ENCODE measurements around the gene XPNPEP3. TPM values are rescaled to one million over a fixed set of nuclear protein-coding genes. Genes with fewer than 3 reads are reported as not detected.
"Not testable (repeated sequence)": the region's sequence is repeated elsewhere in the genome, so short reads cannot be mapped to it uniquely, and the experiment has no call there.

XPNPEP3 gene
- total RNA-seq = 25.7 TPM

DNA sequence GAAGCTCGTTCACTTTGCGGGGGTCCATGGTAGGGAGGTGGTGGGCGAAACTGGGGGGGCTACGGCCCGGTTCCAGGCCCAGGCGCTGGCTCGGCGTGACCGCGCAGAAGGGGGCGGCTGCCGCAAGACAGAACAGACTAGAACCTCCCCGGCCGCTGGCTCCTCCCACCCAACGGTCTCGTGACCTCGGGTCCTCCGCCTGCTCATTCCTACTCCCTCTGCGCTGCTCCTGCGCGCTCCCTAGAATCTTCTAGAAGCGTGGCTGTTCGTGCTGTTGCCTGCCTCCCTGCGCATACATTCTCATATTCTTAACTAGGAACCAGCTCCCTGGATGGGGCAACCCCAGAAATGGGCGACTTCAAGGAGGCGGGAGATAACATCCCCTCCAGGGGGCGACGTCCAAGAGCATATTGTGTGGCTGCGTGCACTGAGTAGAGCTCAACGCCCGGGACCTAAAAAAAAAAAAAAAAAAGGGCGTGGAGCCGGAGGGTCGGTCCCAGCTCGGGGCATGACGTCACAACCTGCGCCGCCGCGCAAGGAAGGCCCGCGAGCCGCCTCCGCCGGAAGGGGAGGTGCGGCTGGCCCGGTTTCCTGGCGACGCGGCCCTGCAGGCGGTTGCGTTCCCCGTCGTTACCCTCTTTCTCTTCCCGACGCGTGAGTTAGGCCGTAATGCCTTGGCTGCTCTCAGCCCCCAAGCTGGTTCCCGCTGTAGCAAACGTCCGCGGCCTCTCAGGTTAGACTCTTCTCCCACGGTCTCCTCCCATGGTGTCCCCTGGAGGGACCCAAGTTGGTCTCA lies at the start of gene XPNPEP3, which contains the start of gene ST13:
XPNPEP3 (plus strand) TSS at position 636 of the 796 bp plus-strand sequence; CDS start at position 670, 34 bp downstream.
ST13 (minus strand) TSS at position 127 of the 796 bp plus-strand sequence; CDS start at position 28, 99 bp downstream.
- DNase-seq (ENCODE audit: low spot score) = peak; percentile 98

DNA sequence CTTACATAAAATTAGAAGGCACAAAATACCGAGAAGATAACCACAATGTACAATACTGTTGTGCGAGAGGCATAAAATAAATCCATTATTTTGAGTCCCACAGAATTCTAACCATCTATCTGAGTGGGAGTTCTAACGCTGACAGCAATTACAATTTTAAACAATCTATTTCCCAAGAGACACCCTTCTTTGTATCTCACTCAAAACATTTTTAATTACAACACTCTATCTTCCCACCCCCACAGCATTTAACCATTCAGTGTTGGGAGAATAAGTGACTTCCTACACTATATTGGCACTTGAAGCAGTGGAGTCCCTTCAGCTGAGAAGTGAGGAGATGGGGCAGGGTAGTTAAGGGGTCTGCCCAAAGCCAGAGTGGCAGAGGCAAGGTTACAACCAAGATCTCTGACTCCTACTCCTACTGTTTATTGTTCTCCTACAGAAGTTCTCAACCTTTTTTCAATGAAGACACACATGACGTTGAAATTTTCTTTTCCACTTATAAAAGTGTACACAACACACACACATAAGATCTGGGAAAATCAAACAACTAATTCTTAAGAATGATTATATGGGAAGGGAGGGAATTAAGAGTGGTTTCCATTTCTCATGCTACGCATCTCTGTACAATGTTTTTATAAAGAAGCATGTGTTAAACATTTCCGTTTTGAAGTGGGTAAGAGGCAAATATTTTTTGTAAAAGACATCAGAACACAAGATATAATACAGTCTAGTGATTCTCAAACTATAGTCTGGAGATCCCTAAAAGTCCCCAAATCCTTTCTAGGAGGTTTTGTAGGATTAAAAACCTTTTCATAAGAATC lies 48.7 kb upstream of the XPNPEP3 start:
- DNase-seq (ENCODE audit: low spot score) = no peak

DNA sequence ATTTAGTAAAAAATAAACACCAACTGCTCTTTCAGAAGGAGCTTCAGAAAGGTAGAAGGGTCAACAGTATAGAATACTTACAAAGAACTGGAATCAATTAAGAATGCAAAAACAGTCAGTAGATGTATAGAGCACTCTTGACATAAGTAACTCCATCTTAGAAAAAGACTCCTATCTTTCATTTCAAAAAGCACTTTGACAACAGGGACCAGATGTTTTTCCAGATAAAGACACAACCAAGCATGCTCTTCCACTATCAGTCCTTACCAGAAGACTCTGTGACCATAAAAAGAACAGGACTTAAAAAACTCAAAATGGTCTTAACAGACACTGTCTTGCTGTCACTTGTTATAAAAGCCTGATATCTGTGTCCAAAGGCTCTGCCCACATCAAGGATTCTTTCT lies 43.0 kb upstream of the XPNPEP3 start:
- no peak for DNase-seq (ENCODE audit: low spot score)

DNA sequence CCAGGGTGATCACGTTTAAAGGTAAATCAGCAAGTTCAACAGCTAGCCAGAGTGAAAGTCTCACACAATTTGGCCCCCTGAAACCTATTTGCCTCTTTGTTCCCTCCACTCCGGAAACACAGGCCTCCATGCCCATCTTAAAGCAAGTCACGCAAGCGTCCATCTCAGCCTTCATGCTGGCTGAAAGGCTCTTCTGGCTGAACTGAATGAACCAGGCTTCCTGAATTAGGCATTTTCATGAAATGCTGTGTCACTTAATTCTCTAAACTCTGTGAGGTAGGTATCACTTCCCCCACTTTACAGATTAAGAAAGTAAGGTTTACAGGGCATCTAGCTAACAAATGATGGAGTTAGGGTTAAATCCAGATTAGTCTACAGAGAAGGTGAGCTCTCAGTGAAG lies 39.2 kb upstream of the XPNPEP3 start:
- DNase-seq (ENCODE audit: low spot score) = no peak

DNA sequence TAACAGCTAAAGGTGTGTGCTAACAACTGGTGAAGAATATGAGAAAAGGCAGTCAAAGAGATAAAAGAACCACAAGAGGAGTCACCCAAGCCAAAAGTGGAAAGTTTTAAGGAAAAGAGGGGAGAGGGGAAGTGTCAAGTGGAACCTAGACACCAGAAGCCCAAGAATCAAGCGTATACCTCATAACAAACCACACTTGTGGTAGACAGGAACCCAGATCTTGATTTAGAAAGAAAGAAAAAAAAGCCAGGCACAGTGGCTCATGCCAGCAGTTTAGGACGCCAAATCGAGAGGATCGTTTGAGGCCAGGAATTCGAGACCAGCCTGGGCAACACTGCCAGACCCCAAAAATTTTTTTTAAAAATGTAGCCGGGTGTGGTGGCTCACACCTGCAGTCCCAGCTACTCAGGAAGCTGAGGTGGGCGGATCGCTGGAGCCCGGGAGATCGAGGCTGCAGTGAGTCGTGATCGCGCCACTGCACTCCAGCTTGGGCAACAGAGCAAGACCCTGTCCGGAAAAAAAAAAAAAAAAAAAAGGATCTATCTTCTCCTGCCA lies 38.7 kb upstream of the XPNPEP3 start:
- no peak for DNase-seq (ENCODE audit: low spot score)

DNA sequence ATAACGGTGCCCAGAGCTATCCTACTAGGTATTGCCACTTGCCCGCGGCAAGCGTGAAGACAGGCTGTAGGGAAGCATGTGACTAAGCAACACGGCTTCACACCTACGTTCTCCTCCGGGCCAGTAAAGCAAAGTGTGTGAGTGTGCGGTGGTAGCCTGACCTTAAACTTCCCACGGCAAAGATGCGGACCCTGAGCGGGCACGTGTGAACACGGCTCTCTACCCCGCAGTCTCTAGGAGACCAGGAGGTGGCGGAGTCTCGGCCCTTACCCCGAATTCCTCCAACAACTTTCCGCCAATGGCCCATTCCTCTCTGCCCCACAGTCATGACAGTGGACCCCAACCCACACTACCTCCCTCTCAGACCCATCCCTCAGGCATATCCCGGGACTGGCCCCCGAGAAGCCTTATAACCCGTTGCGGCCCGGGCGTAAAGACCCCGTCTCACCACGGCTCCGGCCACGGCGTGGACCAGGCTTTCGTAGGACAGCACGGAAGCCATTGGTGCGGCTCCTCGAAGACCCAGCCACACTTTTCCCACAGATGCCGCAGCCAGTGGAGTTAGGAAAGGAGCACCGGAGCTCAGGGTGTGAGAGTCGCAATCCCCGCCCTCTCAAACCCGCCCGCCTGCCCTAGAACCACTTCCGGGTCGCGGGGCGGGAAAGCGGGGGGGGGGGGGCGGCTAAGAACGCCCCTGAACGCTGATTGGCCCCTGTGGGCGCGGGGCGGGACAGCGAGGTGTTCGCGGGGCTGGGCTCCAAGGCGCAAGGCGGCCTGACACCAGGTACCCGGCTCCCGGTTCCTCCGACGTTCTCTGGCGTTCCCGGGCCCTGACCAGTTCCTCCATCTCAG lies 38.0 kb upstream of the XPNPEP3 start, which contains the start of gene SLC25A17:
SLC25A17 (minus strand) TSS at position 600 of the 852 bp plus-strand sequence; CDS start at position 502, 98 bp downstream.
- peak; percentile 84 for DNase-seq (ENCODE audit: low spot score)

DNA sequence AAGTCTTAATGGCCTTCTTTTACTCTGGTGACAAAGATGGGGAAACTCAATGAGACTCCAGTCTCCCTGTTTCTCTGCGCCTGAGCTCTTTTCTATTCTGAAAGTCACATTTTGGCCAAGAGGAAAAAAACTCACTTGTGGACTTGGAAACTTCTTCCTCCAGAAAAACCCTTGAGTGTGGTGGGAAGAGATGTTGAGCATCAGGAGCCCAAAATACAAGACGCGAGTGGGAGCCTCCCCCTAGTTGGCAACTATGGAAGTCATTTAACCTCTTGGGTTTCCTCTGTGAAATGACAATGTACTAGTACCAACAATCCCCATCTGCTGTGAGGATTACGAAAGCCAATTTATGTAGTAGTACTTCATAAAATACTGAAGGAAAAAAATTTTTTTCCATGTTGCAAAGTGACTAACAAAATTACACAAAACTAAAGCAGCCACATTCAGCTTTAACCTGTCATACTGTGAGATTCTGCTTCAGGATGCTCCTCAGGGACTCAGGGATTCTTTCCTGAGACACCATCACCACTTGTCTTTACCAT lies 37.3 kb upstream of the XPNPEP3 start:
- no peak for DNase-seq (ENCODE audit: low spot score)

DNA sequence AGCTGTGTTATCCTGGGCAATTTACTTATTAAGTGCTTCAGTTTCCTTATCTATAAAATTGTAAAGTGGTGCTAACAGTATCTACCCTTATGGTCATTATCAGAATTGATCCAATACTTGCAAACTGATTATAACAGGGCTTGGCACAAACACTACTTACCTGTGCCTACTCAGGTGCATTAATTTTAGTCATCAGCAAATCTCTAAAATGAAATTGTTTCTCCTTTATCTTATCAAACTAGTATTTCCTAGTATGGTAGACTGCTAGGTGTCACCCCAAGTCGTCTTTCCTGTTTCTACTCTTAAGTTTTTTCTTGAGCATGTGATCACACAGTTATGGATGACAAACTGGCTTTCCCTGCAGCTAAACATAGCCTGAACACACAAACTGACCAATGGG lies 33.5 kb upstream of the XPNPEP3 start:
- DNase-seq (ENCODE audit: low spot score) = no peak

DNA sequence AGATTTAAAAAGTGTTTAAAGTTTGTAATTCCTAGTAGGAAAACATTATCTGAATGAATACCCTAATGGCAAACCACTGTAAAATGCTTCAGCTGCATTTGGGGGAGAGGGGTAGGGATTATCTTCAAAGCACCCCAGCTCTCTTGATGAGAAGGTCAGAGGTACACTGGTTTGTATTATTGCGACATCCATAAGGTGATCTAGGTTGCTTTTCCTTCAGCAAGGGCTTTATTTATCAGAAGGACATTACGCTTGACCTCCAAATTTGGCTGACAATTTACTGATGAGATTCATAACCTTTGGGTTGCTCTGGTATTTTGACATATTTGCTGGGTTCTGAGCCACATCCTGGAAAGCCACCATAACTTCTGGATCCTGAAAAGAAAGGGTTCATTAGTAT lies 30.7 kb upstream of the XPNPEP3 start:
- DNase-seq (ENCODE audit: low spot score) = not testable (repeated sequence)

DNA sequence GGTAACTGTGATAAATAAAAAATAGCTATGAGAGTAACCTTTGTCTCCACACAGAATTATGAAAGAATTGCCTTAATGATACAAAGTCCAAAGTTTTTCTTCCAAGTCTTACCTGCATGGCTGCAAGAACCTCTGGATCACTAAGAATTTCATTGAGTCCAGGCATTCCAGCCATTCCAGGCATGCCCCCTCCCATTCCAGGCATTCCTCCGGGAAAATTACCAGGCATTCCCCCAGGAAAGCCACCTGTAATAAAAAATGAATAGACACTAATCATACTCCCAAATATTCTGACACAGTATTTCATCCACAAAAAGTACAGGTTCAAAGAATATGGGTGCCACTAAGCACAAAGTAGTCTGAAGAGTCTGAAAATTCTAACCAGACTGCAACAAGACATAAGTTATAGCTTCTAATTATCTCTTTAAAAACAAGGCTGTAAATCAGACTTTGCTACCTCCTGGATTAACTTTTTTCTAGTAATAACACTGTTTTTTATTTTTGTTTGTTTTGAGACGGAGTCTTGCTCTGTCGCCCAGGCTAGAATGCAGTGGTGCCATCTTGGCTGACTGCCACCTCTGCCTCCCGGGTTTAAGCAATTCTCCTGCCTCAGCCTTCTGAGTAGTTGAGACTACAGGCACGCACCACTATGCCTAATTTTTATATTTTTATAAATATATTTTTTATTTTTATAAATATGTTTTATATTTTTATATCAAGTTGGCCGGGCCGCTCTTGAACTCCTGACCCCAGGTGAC lies 29.8 kb upstream of the XPNPEP3 start:
- DNase-seq (ENCODE audit: low spot score) = no peak

DNA sequence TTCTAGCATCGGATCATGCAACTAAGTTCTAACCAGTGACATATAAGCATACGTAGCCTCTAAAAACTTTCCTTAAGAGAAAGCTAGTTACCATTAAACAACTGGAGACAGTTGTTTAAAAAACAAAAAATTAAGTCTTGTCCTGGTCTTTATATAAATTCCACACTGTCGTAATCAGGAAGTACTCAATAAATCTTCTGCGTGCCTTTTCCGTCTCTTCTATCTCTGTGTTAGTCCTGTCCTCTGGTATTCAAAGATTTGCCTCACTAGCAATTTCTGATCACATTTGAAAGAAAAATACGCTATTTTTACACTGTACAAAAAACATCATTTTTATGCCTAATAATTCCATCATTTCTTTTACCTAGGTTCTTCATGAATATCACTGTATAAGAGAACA lies 27.8 kb upstream of the XPNPEP3 start:
- DNase-seq (ENCODE audit: low spot score) = no peak

DNA sequence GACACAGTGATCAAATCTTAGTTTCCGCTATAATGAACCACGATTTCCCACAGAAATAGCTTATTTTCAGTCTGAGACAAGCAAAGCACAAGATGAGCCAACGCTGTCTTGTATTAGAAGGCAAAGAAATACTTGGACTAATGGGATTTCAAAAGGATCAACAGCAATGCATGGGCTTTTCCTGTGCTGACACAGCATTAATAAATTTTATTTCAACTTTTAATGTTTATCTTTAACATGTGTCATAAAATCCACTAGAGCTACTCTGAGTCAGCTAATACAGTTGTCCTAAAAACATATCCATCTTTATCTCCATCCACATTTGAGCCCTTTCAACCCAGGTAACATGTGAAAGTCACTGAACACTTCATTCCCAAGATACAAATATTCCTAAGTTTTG lies 22.3 kb upstream of the XPNPEP3 start:
- no peak for DNase-seq (ENCODE audit: low spot score)

DNA sequence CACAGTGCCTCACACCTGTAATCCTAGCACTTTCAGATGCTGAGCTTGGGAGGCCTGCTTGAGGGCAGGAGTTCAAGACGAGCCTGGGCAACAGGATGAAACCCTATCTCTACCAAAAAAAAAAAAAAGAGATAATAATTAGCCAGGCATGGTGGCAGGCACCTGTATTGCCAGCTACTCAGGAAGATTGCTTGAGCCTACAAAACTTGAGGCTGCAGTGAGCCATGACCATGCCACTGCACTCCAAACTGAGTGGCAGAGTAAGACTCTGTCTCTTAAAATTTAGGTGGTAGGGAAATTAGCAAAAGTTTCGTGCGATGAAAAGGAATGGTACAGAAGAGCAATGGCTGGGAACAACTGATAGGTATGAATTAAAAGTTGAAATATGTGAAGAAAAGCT lies 18.5 kb upstream of the XPNPEP3 start:
- no peak for DNase-seq (ENCODE audit: low spot score)

DNA sequence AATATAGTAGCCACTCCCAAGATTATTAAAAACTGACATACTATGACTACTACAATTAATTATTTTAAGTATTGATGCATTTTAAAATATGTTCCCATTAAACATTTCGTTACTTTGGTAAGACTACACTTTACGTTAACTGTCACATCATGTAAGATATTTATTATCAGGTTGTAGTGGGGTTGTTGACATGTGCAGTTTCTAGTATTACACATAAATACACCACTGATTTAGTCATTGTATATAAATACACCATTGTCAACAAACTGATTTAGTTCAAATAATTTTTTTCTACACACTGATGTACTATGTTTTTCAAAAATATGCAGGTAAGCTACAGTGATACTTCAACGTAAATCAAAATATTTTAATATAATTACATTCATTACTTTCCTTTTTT lies 12.0 kb upstream of the XPNPEP3 start:
- no peak for DNase-seq (ENCODE audit: low spot score)

DNA sequence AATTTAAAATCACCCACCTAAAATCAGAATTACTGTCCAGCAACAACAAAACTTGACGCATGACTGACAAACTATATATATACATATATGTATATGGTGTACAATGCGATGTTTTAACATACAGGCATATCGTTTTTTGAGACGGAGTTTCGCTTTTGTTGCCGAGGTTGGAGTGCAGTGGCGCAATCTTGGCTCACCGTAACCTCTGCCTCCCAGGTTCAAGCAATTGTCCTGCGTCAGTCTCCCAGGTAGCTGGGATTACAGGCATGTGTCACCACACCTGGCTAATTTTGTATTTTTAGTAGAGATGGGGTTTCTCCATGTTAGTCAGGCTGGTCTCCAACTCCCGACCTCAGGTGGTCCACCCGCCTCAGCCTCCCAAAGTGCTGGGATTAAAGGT lies 11.1 kb upstream of the XPNPEP3 start:
- not testable (repeated sequence) for DNase-seq (ENCODE audit: low spot score)

DNA sequence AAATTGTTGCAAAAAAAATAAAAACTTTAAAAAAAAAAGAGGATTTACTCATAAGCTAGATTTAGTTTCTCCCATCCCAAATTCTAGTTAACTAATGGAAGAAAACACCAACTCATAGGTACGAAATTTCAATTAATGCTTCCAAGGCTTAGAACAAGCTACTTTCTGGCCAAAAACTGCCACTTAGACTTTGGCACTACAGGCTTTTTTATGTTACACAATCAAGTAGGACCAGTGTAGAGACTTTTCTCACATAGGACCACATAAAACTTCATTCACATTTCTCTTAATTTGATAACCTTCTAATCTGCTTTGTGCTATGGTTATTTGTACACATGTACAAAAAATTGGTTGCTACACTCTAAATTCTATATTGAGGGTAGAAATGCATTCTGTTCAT lies 3.6 kb upstream of the XPNPEP3 start:
- no peak for DNase-seq (ENCODE audit: low spot score)

DNA sequence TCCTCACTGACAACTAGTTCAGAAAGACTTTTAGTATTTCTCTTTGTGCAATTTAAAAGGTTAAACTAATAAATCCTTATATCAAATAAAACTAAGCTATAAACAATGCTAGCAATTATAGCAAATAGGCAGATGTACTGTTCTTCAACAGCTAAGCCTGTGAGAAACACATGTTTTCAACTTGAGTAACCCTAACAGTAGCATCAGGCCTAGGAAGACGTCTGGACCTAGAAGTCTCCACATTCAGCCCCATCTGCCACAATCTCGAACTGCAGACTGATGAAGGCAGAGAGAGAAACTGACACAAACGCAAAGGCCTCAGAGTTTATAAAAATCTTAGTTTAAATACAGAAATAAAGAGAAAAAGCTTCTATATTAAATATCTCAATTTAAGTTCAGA lies 3.0 kb upstream of the XPNPEP3 start:
- no peak for DNase-seq (ENCODE audit: low spot score)

DNA sequence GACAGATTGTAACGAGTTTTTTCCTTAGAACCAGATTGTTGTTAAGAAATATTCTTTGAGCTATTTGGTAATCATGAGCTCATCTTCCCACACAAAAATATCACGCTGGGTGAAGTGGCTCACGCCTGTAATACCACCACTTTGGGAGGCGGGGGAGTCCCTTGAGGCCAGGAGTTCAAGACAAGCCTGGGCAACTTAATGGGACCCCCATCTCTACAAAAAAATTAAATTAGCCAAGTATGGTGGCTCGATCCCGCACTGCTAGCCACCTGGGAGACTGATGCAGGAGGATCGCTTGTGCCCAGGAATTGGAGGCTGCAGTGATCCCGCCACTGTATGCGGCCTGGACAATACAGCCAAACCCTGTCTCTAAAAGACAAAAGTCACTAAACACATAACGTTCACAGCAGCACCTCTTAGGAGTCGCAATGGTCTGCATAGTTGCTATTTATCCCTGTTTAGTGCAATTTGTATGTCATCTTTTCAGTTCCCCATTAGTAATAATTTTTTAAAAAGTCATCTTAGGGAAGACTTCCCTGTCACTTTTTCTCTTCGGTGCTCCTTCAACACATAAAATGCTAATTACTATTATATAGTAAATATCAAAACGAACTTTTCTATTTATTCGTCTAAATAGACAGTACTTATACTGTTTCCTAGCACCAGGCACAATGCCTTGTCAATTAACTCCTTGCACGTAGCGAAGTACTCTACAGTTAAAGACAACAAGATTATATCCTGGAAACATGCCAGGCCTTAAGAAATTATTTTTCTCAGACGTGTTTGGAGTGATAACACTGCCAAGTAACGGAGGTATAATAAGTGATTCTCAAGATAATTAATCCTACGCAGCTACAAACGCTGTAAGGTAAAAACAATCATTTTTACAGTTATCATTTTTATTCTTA lies 1.6 kb upstream of the XPNPEP3 start:
- DNase-seq (ENCODE audit: low spot score) = no peak

DNA sequence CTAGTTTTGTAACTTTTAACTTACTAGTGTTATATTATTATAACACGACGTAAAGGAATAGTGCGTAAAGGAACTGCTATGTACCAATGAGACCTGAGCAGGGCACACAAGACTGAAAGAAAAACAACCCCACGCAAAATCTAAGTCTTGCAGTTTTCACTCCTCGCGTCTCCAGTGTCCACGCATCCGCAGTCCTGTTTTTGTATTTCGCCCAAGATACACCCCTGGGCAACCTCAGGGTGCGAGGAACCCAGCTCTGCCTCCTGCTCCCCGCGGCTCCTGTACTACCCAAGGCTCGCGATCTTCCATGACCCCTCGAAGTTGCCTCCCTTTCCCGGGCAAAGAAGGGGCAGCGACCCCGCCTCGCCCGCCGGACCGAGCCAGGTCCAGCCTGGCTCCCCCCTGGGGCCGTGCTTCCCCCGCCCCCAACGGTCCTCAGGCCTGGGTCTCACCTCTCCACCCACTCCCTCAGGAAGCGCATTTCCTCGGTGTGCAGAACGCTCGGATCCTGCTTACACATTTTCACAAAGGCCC lies 902 bp upstream of the XPNPEP3 start:
- DNase-seq (ENCODE audit: low spot score) = no peak
